H1 (cell line): ENCODE results near the gene UPB1. TPM values are rescaled to one million over a fixed set of nuclear protein-coding genes. Genes with fewer than 3 reads are reported as not detected.

Source experiments
- CTCF ChIA-PET: fragments of 300-600 bp; sonication (Branson Sonifier 250); formaldehyde crosslinking; loops from one replicate; lab custom pipeline; 2021; ENCODE audit not compliant: partially characterized antibody; lab: Charles Lee
- POLR2A ChIA-PET: fragments of 300-600 bp; sonication (Branson Sonifier 250); formaldehyde crosslinking; loops from one replicate; lab custom pipeline; 2021; ENCODE audit warnings: inconsistent platforms; ENCODE audit not compliant: partially characterized antibody; lab: Charles Lee
- DNase-seq, 2 experiments: peaks; one replicate each; pipeline versions ENCODE4 v3.0.0 to v3.0.0-alpha.2; 2010 to 2022; ENCODE audit warnings: low spot score in 2 of 2, low read depth in 1 of 2, mixed read lengths in 1 of 2
- FAIRE-seq: peaks from 2 replicates; lab custom pipeline; 2011; peaks lifted over from hg19 to GRCh38; lab: Jason Lieb, UNC
- H2AFZ ChIP-seq: 2 replicates; pipeline ENCODE4 v1.8.1; 2012; ENCODE audit warnings: low read length, inconsistent platforms
- H2AK5ac ChIP-seq: 2 replicates; pipeline ENCODE4 v1.6.1; 2013; ENCODE audit warnings: low read depth, low read length
- H2BK120ac ChIP-seq: replicated peaks from 2 replicates; pipeline ENCODE3; 2013; ENCODE audit warnings: low read depth, low read length, inconsistent platforms
- H2BK12ac ChIP-seq: 2 replicates; pipeline ENCODE4 v1.6.1; 2013; ENCODE audit warnings: low read depth, low read length
- H2BK15ac ChIP-seq: 2 replicates; pipeline ENCODE4 v1.6.1; 2013; ENCODE audit warnings: low read length
- H2BK20ac ChIP-seq: 2 replicates; pipeline ENCODE4 v1.6.1; 2013; ENCODE audit warnings: low read length
- H2BK5ac ChIP-seq: 2 replicates; pipeline ENCODE4 v1.6.1; 2013; ENCODE audit warnings: low read depth, low read length
- H3K14ac ChIP-seq: 2 replicates; pipeline ENCODE4 v1.6.1; 2013; ENCODE audit warnings: inconsistent platforms; ENCODE audit not compliant: insufficient read length
- H3K18ac ChIP-seq: 2 replicates; pipeline ENCODE4 v1.6.1; 2013; ENCODE audit warnings: low read length; ENCODE audit errors: extremely low read depth
- H3K23ac ChIP-seq: 2 replicates; pipeline ENCODE4 v1.6.1; 2013; ENCODE audit warnings: inconsistent platforms; ENCODE audit not compliant: insufficient read length
- H3K23me2 ChIP-seq: 2 replicates; pipeline ENCODE4 v1.6.1; 2013; ENCODE audit warnings: low read depth, low read length
- H3K27ac ChIP-seq: 2 replicates; pipeline ENCODE4 v1.6.1; 2011; ENCODE audit warnings: low read depth, low read length, inconsistent platforms
- H3K27me3 ChIP-seq, 4 experiments: replicated peaks in 1 of 4; 1 replicate in 1 of 4; 2 replicates in 3 of 4; pipeline versions ENCODE4 v1.6.1 to v1.8.1; 2011 to 2013; ENCODE audit warnings: low read length in 3 of 4, mild to moderate bottlenecking in 3 of 4, inconsistent platforms in 2 of 4, mixed read lengths in 2 of 4, moderate library complexity in 1 of 4; ENCODE audit not compliant: control insufficient read depth in 3 of 4, insufficient read depth in 3 of 4; ENCODE audit errors: extremely low read depth in 1 of 4
- H3K36me3 ChIP-seq, 4 experiments: 2 replicates each; pipeline versions ENCODE4 v1.6.1 to v1.8.1; 2011 to 2013; ENCODE audit warnings: mild to moderate bottlenecking in 4 of 4, low read length in 3 of 4, moderate library complexity in 2 of 4, control low read depth in 1 of 4, inconsistent platforms in 1 of 4; ENCODE audit not compliant: insufficient read depth in 4 of 4, control insufficient read depth in 2 of 4
- H3K4ac ChIP-seq: replicated peaks from 2 replicates; pipeline ENCODE3; 2013; ENCODE audit warnings: low read length, low read depth, mixed read lengths, inconsistent platforms; ENCODE audit not compliant: insufficient read length
- H3K4me1 ChIP-seq, 4 experiments: replicated peaks in 1 of 4; 1 replicate in 1 of 4; 2 replicates in 3 of 4; pipeline versions ENCODE4 v1.6.1 to v1.8.1; 2011 to 2013; ENCODE audit warnings: low read length in 3 of 4, inconsistent platforms in 2 of 4, mixed read lengths in 1 of 4; ENCODE audit not compliant: insufficient read depth in 4 of 4, control insufficient read depth in 3 of 4
- H3K4me2 ChIP-seq, 2 experiments: 2 replicates each; pipeline versions ENCODE4 v1.6.1 to v1.8.1; 2011 to 2013; ENCODE audit warnings: low read depth in 2 of 2, low read length in 2 of 2, control low read depth in 1 of 2, inconsistent platforms in 1 of 2, mild to moderate bottlenecking in 1 of 2; ENCODE audit not compliant: insufficient read depth in 1 of 2
- H3K4me3 ChIP-seq, 4 experiments: fragments of 200-600, 300-600 bp in 1 of 4; sonication (generic), shearing (Covaris generic), sonication (Bioruptor Twin) in 1 of 4; 2 replicates each; pipeline versions ENCODE4 v1.5.1 to v1.8.1; 2011 to 2016; ENCODE audit warnings: low read length in 4 of 4, low read depth in 3 of 4, control low read depth in 2 of 4, inconsistent platforms in 2 of 4, mild to moderate bottlenecking in 2 of 4, mixed read lengths in 1 of 4, moderate library complexity in 1 of 4; ENCODE audit not compliant: insufficient read depth in 2 of 4; ENCODE audit errors: extremely low read depth in 1 of 4
- H3K56ac ChIP-seq: replicated peaks from 2 replicates; pipeline ENCODE3; 2013; ENCODE audit warnings: low read depth, mild to moderate bottlenecking, mixed read lengths, low read length, inconsistent platforms; ENCODE audit not compliant: insufficient read length
- H3K79me1 ChIP-seq: 2 replicates; pipeline ENCODE4 v1.6.1; 2013; ENCODE audit warnings: low read depth, low read length, control low read depth
- H3K79me2 ChIP-seq, 2 experiments: 2 replicates each; pipeline versions ENCODE4 v1.6.1 to v1.8.1; 2012 to 2013; ENCODE audit warnings: low read length in 2 of 2, mild to moderate bottlenecking in 2 of 2, inconsistent platforms in 1 of 2; ENCODE audit not compliant: insufficient read depth in 2 of 2, control insufficient read depth in 1 of 2
- H3K9ac ChIP-seq, 4 experiments: replicated peaks in 1 of 4; 1 replicate in 1 of 4; 2 replicates in 3 of 4; pipeline versions ENCODE4 v1.6.1 to v1.8.1; 2011 to 2013; ENCODE audit warnings: low read depth in 3 of 4, low read length in 3 of 4, control low read depth in 2 of 4, mild to moderate bottlenecking in 2 of 4, moderate library complexity in 2 of 4, inconsistent platforms in 1 of 4; ENCODE audit errors: extremely low read depth in 1 of 4
- H3K9me3 ChIP-seq, 2 experiments: 2 replicates each; pipeline versions ENCODE4 v1.6.1 to v1.8.1; 2012 to 2013; ENCODE audit warnings: mild to moderate bottlenecking in 2 of 2, moderate library complexity in 2 of 2, control low read depth in 1 of 2, inconsistent platforms in 1 of 2, low read depth in 1 of 2, low read length in 1 of 2, mixed read lengths in 1 of 2; ENCODE audit not compliant: insufficient read depth in 2 of 2
- H4K20me1 ChIP-seq, 2 experiments: replicated peaks in 1 of 2; 2 replicates each; pipeline versions ENCODE3 to v1.8.1; 2011 to 2013; ENCODE audit warnings: inconsistent platforms in 2 of 2, low read length in 2 of 2, mild to moderate bottlenecking in 1 of 2; ENCODE audit not compliant: insufficient read depth in 2 of 2, control insufficient read depth in 1 of 2
- H4K5ac ChIP-seq: 2 replicates; pipeline ENCODE4 v1.6.1; 2013; ENCODE audit warnings: low read length, low read depth, mixed read lengths, inconsistent platforms; ENCODE audit not compliant: insufficient read length
- H4K8ac ChIP-seq: 2 replicates; pipeline ENCODE4 v1.8.0; 2013; ENCODE audit warnings: mild to moderate bottlenecking, moderate library complexity, low read length, inconsistent platforms; ENCODE audit not compliant: insufficient read depth; ENCODE audit errors: extremely low read depth
- H4K91ac ChIP-seq: replicated peaks from 2 replicates; pipeline ENCODE3; 2013; ENCODE audit warnings: low read length, mixed read lengths, inconsistent platforms; ENCODE audit not compliant: insufficient read length
- ASH2L ChIP-seq: fragments of 200-600, 300-600 bp; sonication (generic); IDR thresholded peaks from one replicate; pipeline ENCODE4 v1.7.1; 2017; ENCODE audit warnings: low read length
- SP1 ChIP-seq: IDR thresholded peaks from 2 replicates; pipeline ENCODE4 v1.6.1; 2011; ENCODE audit warnings: low read depth, low read length
- TAF1 ChIP-seq: IDR thresholded peaks from 2 replicates; pipeline ENCODE4 v1.6.1; 2011; ENCODE audit warnings: mild to moderate bottlenecking, low read depth, low read length
- WGBS, 2 experiments: shearing (Covaris generic) in 1 of 2; methylation state at CpG; one replicate each; pipeline versions ENCODE4 v1.1.6 to v1.1.7; 2013 to 2015; ENCODE audit warnings: low lambda C conversion rate in 2 of 2, mixed read lengths in 2 of 2, inconsistent platforms in 1 of 2, low coverage in 1 of 2, missing lambda C conversion rate in 1 of 2; ENCODE audit not compliant: insufficient replicate concordance in 2 of 2, insufficient coverage in 1 of 2, insufficient read length in 1 of 2; ENCODE audit errors: extremely low coverage in 1 of 2, missing lambda C conversion rate in 1 of 2; 5-methylcytosine and 5-hydroxymethylcytosine counted together
- polyA plus RNA-seq, 7 experiments: library from polyadenylated mRNA; depleted of rRNA in 3 of 7; stranded (reverse) in 5 of 7; unstranded in 2 of 7; fragments of >200 nt in 5 of 7; fragments of 200-250 nt in 2 of 7; gene quantifications; 1 replicate in 5 of 7; 2 replicates in 1 of 7; 4 replicates in 1 of 7; pipeline versions ENCODE4 v1.2.1 to v1.2.3, GENCODE V29; 2011 to 2013; ENCODE audit warnings: missing spikeins in 2 of 7, mixed read lengths in 2 of 7
- total RNA-seq: library from RNA; stranded (reverse); fragmentation: NEBNext Ultra II Directional; extraction: Animal tissue kit (Norgen Biotek cat#: 25700); gene quantifications from 2 replicates; pipeline ENCODE4 v1.2.1, GENCODE V29; 2021

The UPB1 gene
- total and polyA plus RNA-seq, 2 of the 8 experiments (the other 6 are each of a cell fraction or from before 2014, with no cell fraction given) = 0.09 TPM; not detected in 1

GRCh38 chr22:24474221-24474620 lies 20.9 kb upstream of the UPB1 start:
- Histone ChIP-seq H2BK15ac (no peak overlapping the region), H3K56ac (no peak overlapping the region), H3K79me2 (no peaks in the 10 kb centered on the region), H3K9ac (no peak overlapping the region; a peak in 1 of 7 replicates), H3K27me3 (no peaks in the 10 kb centered on the region), H2BK20ac (no peak overlapping the region), H3K4me2 (no peak overlapping the region), H3K36me3 (no peaks in the 10 kb centered on the region), H2BK12ac (no peak overlapping the region), H2BK5ac (no peak overlapping the region), H3K4ac (no peak overlapping the region), H4K5ac (no peak overlapping the region), H2AK5ac (no peak overlapping the region), H4K8ac (no peak overlapping the region), H3K9me3 (0 out of 4 replicates have a peak, but pooled peaks cover 0 to 3% of the 10 kb centered on the region in 2 experiments), H3K4me1 (no peaks in the 10 kb centered on the region), H3K27ac (no peak overlapping the region), H2BK120ac (no peak overlapping the region), H4K20me1 (no peaks in the 10 kb centered on the region), H2AFZ (peak overlapping the region; percentile 48), H3K23me2 (no peaks in the 10 kb centered on the region), H3K14ac (no peak overlapping the region), H3K18ac (no peak overlapping the region), H3K79me1 (no peaks in the 10 kb centered on the region), H3K23ac (no peak overlapping the region), H4K91ac (no peak overlapping the region), H3K4me3 (no peak overlapping the region)
- TF ChIP-seq SP1 (no peak), TAF1 (no peak), ASH2L (no peak)
- POLR2A ChIA-PET = interaction anchor here (0.9 to 1.1 kb wide), 3 partner anchors 9 to 83 kb away, joined by 3 to 4 read pairs (median 4); no protein-coding TSS in a partner anchor
- 66% methylated on average over 3 of the region's 3 CpGs; no CpG with 5 or more reads in 1 of the 2 experiments for WGBS, 2 experiments
- no peak for FAIRE-seq
- CTCF ChIA-PET = interaction anchor here (0.6 to 1.9 kb wide), 8 partner anchors 9 to 1209 kb away, joined by 3 to 10 read pairs (median 4); no protein-coding TSS in a partner anchor
- DNase-seq = no peak
